ENCODE measurements around the gene FADS1. TPM values are rescaled to one million over a fixed set of nuclear protein-coding genes. Genes with fewer than 3 reads are reported as not detected.

FADS1 gene
- total and polyA plus RNA-seq, 2 donors (not counting 3 experiments of a cell fraction or from before 2014, with no cell fraction given): 110 to 121 TPM

DNA sequence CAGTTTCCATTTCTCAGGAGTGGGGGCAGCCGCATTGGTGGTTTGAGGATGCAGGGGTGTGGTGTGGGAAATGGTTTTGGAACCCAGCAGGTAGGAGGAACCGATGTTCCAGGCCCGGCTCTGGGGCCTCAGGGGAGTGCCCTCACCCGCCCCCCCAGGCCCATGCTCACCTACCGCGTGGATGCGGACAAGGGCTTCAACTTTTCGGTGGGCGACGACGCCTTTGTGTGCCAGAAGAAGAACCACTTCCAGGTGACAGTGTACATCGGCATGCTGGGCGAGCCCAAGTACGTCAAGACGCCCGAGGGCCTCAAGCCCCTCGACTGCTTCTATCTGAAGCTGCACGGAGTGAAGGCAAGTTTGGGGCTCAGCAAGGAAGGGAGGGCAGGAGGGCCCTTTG is 43.0 kb downstream of the FADS1 start:
- H3K27ac ChIP-seq (ENCODE audit: insufficient read depth, low read depth, low read length): no peak overlapping the region
- no peaks in the 10 kb centered on the region for H3K9me3 ChIP-seq (replicated peaks; ENCODE audit: control insufficient read depth, insufficient read depth, low read length)
- H3K36me3 ChIP-seq (ENCODE audit: control insufficient read depth in 2 of 2, extremely low read depth in 1 of 2, insufficient read depth in 2 of 2, low read length in 2 of 2): no peaks in the 10 kb centered on the region
- FAIRE-seq: no peak
- no peak overlapping the region for H3K9ac ChIP-seq (replicated peaks; ENCODE audit: extremely low read depth, insufficient read depth, low read length)
- no peak overlapping the region for H3K4me2 ChIP-seq (ENCODE audit: insufficient read depth, low read length)
- no peaks in the 10 kb centered on the region for H3K9me1 ChIP-seq (replicated peaks; ENCODE audit: control insufficient read depth, extremely low read depth, insufficient read depth, low read length)
- no peak overlapping the region for H3K4me3 ChIP-seq (replicated peaks in 1 of 3; ENCODE audit: insufficient read depth in 1 of 3, low read depth in 1 of 3, low read length in 3 of 3)
- ChIA-PET POLR2A (no interaction called here), CTCF (interaction anchor here (4.1 kb wide), 1 partner anchor 25 kb away, joined by 91 read pairs; no protein-coding TSS in a partner anchor)
- peaks cover 6% of the 10 kb centered on the region for H3K4me1 ChIP-seq (ENCODE audit: control insufficient read depth, extremely low read depth, insufficient read depth, low read length)
- dilution Hi-C loops (cut with MboI; ENCODE audit: extremely low pct_ligation_motif_present, low sequenced_read_pairs) (no loop called here), intact Hi-C loops (cut with micrococcal nuclease) (no loop called here)
- no peaks in the 10 kb centered on the region for H3K79me2 ChIP-seq (ENCODE audit: control insufficient read depth, insufficient read depth, low read length)
- H3K27me3 ChIP-seq (ENCODE audit: control insufficient read depth in 2 of 2, insufficient read depth in 2 of 2, low read length in 2 of 2): no peaks in the 10 kb centered on the region
- TF ChIP-seq, protein P1, sequence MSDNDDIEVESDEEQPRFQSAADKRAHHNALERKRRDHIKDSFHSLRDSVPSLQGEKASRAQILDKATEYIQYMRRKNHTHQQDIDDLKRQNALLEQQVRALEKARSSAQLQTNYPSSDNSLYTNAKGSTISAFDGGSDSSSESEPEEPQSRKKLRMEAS (IDR thresholded peaks at IDR 0.05; ENCODE audit: insufficient read depth, insufficient read length): no peak
- no peak for TF ChIP-seq POLR2A (IDR thresholded peaks at IDR 0.05; ENCODE audit: low read depth, low read length)
- TF ChIP-seq, protein P2, sequence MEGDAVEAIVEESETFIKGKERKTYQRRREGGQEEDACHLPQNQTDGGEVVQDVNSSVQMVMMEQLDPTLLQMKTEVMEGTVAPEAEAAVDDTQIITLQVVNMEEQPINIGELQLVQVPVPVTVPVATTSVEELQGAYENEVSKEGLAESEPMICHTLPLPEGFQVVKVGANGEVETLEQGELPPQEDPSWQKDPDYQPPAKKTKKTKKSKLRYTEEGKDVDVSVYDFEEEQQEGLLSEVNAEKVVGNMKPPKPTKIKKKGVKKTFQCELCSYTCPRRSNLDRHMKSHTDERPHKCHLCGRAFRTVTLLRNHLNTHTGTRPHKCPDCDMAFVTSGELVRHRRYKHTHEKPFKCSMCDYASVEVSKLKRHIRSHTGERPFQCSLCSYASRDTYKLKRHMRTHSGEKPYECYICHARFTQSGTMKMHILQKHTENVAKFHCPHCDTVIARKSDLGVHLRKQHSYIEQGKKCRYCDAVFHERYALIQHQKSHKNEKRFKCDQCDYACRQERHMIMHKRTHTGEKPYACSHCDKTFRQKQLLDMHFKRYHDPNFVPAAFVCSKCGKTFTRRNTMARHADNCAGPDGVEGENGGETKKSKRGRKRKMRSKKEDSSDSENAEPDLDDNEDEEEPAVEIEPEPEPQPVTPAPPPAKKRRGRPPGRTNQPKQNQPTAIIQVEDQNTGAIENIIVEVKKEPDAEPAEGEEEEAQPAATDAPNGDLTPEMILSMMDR (IDR thresholded peaks at IDR 0.05; ENCODE audit: extremely low read depth in 1 of 2, insufficient read depth in 1 of 2, low read depth in 1 of 2, low read length in 2 of 2): no peak
- TF ChIP-seq JUN (IDR thresholded peaks at IDR 0.05; ENCODE audit: borderline replicate concordance, insufficient read depth, insufficient read length, low read depth): no peak
- TF ChIP-seq GATA2 (IDR thresholded peaks at IDR 0.05; ENCODE audit: insufficient read depth, insufficient read length, low read depth, low read length): no peak
- TF ChIP-seq POLR2AphosphoS5 (IDR thresholded peaks at IDR 0.05; ENCODE audit: insufficient read depth, low read depth, low read length): no peak
- no peak for TF ChIP-seq MYC (IDR thresholded peaks at IDR 0.05; ENCODE audit: low read depth, low read length)
- no peak for TF ChIP-seq EZH2 (IDR thresholded peaks at IDR 0.05; ENCODE audit: borderline replicate concordance, low read depth, low read length, severe bottlenecking)
- no peak for TF ChIP-seq FOS (IDR thresholded peaks at IDR 0.05; ENCODE audit: borderline replicate concordance, insufficient read depth, low read length)
- DNase-seq (ENCODE audit: low read depth, low spot score): no peak
- BruUV-seq (replicated peaks): no TSS peak
- H4K20me1 ChIP-seq (replicated peaks; ENCODE audit: control insufficient read depth, extremely low read depth, insufficient read depth, low read length): no peaks in the 10 kb centered on the region
- H2AFZ ChIP-seq (ENCODE audit: low read depth, low read length): no peak overlapping the region

Data from endothelial cell of umbilical vein (primary cell).